Panc1 (cell line): ENCODE measurements around the gene NEB. TPM values are rescaled to one million over a fixed set of nuclear protein-coding genes. Genes with fewer than 3 reads are reported as not detected.

Experiments used
- ATAC-seq: fragments of 200-7000 bp; cut with Tn5 transposase; 2 replicates; pipeline ENCODE4 v1.9.1; 2020; ENCODE audit warnings: mild to moderate bottlenecking, moderate library complexity
- BruUV-seq: library from RNA; stranded (reverse); fragments of 400-500 nt; replicated peaks from 2 replicates; lab custom pipeline; 2021; lab: Mats Ljungman, UMichigan
- CTCF ChIA-PET: fragments of 300-600 bp; sonication (Branson Sonifier 250); formaldehyde crosslinking; loops from one replicate; lab custom pipeline; 2022; ENCODE audit warnings: antibody characterized with exemption; lab: Charles Lee
- POLR2A ChIA-PET: fragments of 300-600 bp; sonication (Branson Sonifier 250); formaldehyde crosslinking; loops from one replicate; lab custom pipeline; 2022; ENCODE audit warnings: antibody characterized with exemption; lab: Charles Lee
- DNase-seq: peaks from one replicate; pipeline ENCODE4 v3.0.0-alpha.2; 2010; ENCODE audit warnings: low read depth, low spot score
- H3K27ac ChIP-seq: 2 replicates; pipeline ENCODE4 v1.5.1; 2011; ENCODE audit warnings: mild to moderate bottlenecking, low read length, inconsistent platforms
- H3K27me3 ChIP-seq: fragments of 200-500 bp; sonication (Bioruptor generic); 2 replicates; pipeline ENCODE4 v1.6.0; 2014; ENCODE audit warnings: low read length, inconsistent platforms; ENCODE audit not compliant: control insufficient read depth, insufficient read depth
- H3K36me3 ChIP-seq: fragments of 200-500 bp; sonication (Bioruptor generic); 2 replicates; pipeline ENCODE4 v1.5.1; 2014; ENCODE audit warnings: inconsistent platforms, mild to moderate bottlenecking, low read length, moderate library complexity; ENCODE audit not compliant: control insufficient read depth, insufficient read depth
- H3K4me1 ChIP-seq: 2 replicates; pipeline ENCODE4 v1.5.1; 2011; ENCODE audit warnings: inconsistent platforms, mild to moderate bottlenecking, low read length, moderate library complexity; ENCODE audit not compliant: control insufficient read depth, insufficient read depth
- H3K4me3 ChIP-seq, 2 experiments: 2 replicates each; pipeline ENCODE4 v1.5.1; 2011 to 2012; ENCODE audit warnings: low read depth in 2 of 2, low read length in 2 of 2, mild to moderate bottlenecking in 2 of 2, inconsistent platforms in 1 of 2, moderate library complexity in 1 of 2
- H3K9me3 ChIP-seq: fragments of 200-500 bp; sonication (Bioruptor generic); 2 replicates; pipeline ENCODE4 v1.5.1; 2014; ENCODE audit warnings: low read depth, mild to moderate bottlenecking, inconsistent platforms, low read length, moderate library complexity; ENCODE audit not compliant: control insufficient read depth, insufficient read depth
- POLR2AphosphoS5 ChIP-seq: IDR thresholded peaks from 2 replicates; pipeline ENCODE4 v1.6.1; 2012; ENCODE audit warnings: mild to moderate bottlenecking, low read depth, low read length, moderate library complexity
- SIN3A ChIP-seq: IDR thresholded peaks from 2 replicates; pipeline ENCODE4 v1.6.1; 2012; ENCODE audit warnings: low read depth, mild to moderate bottlenecking, low read length, moderate library complexity, borderline replicate concordance; ENCODE audit not compliant: insufficient read depth
- TCF7L2 ChIP-seq: IDR thresholded peaks from 2 replicates; pipeline ENCODE4 v1.6.1; 2011; ENCODE audit warnings: mild to moderate bottlenecking, low read depth, low read length, inconsistent platforms
- in situ Hi-C: cut with HindIII; loops from 2 replicates; pipeline ENCODE4 v1.10.0; 2016; ENCODE audit warnings: low sequenced_read_pairs, low pct_unique_long_range_greater_than_20kb
- intact Hi-C: fragments of 100-400 bp; cut with micrococcal nuclease; formaldehyde crosslinking; loops from one replicate; pipeline ENCODE4 v1.10.0; 2022; ENCODE audit not compliant: unreplicated experiment
- total RNA-seq: library from RNA; stranded (reverse); gene quantifications from one replicate; pipeline ENCODE4 v1.2.1, GENCODE V29; 2021; ENCODE audit not compliant: unreplicated experiment
- TF ChIP-seq, protein P1 (sequence below): fragments of 450-650 bp; IDR thresholded peaks from 2 replicates; pipeline ENCODE4 v1.5.1; 2017; ENCODE audit warnings: mild to moderate bottlenecking
- TF ChIP-seq, protein P2 (sequence below), 2 experiments: IDR thresholded peaks; 2 replicates each; pipeline ENCODE4 v1.6.1; 2011 to 2012; ENCODE audit warnings: low read depth in 2 of 2, control low read depth in 1 of 2, low read length in 1 of 2, mild to moderate bottlenecking in 1 of 2, moderate library complexity in 1 of 2; ENCODE audit not compliant: insufficient read depth in 1 of 2

The NEB gene
- total RNA-seq, 1 experiment from 2014 or later: 0.10 TPM

DNA sequence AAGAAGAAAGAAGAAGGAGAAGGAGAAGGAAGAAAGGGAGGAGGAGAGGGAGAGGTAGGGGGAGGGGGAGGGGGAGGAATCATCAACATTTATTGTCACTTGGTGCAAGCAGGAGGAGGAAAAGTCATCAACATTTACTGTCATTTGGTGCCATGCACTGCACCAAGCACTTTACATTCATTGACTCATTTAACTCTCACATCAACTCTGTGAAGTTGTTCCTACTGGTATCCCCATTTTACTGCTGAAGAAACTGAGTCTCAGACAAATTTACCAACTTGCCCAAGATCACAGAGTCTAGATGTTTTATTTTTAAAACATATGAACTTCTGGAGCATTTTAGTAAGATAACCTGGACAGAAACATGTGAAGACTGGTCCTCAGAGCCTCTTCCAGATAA is 46.7 kb upstream of the NEB start:
- H3K27ac ChIP-seq: no peak overlapping the region
- intact Hi-C loops: no loop called here
- no peaks in the 10 kb centered on the region for H3K4me1 ChIP-seq
- no peaks in the 10 kb centered on the region for H3K27me3 ChIP-seq
- CTCF ChIA-PET: no interaction called here
- no peaks in the 10 kb centered on the region for H3K36me3 ChIP-seq
- no TSS peak for BruUV-seq
- ATAC-seq (no peak), DNase-seq (no peak)
- no peaks in the 10 kb centered on the region for H3K9me3 ChIP-seq
- TF ChIP-seq, protein P1, sequence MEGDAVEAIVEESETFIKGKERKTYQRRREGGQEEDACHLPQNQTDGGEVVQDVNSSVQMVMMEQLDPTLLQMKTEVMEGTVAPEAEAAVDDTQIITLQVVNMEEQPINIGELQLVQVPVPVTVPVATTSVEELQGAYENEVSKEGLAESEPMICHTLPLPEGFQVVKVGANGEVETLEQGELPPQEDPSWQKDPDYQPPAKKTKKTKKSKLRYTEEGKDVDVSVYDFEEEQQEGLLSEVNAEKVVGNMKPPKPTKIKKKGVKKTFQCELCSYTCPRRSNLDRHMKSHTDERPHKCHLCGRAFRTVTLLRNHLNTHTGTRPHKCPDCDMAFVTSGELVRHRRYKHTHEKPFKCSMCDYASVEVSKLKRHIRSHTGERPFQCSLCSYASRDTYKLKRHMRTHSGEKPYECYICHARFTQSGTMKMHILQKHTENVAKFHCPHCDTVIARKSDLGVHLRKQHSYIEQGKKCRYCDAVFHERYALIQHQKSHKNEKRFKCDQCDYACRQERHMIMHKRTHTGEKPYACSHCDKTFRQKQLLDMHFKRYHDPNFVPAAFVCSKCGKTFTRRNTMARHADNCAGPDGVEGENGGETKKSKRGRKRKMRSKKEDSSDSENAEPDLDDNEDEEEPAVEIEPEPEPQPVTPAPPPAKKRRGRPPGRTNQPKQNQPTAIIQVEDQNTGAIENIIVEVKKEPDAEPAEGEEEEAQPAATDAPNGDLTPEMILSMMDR: no peak
- TF ChIP-seq, protein P2, sequence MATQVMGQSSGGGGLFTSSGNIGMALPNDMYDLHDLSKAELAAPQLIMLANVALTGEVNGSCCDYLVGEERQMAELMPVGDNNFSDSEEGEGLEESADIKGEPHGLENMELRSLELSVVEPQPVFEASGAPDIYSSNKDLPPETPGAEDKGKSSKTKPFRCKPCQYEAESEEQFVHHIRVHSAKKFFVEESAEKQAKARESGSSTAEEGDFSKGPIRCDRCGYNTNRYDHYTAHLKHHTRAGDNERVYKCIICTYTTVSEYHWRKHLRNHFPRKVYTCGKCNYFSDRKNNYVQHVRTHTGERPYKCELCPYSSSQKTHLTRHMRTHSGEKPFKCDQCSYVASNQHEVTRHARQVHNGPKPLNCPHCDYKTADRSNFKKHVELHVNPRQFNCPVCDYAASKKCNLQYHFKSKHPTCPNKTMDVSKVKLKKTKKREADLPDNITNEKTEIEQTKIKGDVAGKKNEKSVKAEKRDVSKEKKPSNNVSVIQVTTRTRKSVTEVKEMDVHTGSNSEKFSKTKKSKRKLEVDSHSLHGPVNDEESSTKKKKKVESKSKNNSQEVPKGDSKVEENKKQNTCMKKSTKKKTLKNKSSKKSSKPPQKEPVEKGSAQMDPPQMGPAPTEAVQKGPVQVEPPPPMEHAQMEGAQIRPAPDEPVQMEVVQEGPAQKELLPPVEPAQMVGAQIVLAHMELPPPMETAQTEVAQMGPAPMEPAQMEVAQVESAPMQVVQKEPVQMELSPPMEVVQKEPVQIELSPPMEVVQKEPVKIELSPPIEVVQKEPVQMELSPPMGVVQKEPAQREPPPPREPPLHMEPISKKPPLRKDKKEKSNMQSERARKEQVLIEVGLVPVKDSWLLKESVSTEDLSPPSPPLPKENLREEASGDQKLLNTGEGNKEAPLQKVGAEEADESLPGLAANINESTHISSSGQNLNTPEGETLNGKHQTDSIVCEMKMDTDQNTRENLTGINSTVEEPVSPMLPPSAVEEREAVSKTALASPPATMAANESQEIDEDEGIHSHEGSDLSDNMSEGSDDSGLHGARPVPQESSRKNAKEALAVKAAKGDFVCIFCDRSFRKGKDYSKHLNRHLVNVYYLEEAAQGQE (IDR thresholded peaks at IDR 0.05; ENCODE audit: insufficient read depth in 1 of 2, low read depth in 2 of 2, low read length in 1 of 2): no peak
- no peak for TF ChIP-seq TCF7L2
- TF ChIP-seq POLR2AphosphoS5: no peak
- TF ChIP-seq SIN3A: no peak
- H3K4me3 ChIP-seq: no peak overlapping the region
- POLR2A ChIA-PET: no interaction called here
- in situ Hi-C loops: no loop called here

DNA sequence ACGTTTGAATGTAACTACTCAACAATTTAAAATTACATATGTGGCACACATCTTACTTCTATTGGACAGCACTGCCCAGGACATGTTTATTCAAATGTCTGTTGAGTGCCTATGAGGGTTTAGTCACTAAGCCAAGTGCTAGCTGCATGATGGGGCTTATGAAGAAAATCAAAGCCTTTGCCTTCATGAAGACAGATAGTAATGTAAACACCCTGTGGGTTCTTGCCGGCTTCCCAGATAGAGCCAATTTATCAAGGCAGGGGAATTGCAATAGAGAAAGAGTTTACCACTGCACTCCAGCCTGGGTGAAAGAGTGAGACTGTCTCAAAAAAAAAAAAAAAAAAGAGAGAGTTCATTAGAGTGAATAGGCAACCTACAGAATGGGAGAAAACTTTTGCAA is 43.7 kb upstream of the NEB start:
- CTCF ChIA-PET: interaction anchor here (0.6 kb wide), 1 partner anchor 206 kb away, joined by 4 read pairs; no protein-coding TSS in a partner anchor
- in situ Hi-C loops: no loop called here

More for the DNA sequence above, 43.7 kb upstream of the NEB start:
- Histone ChIP-seq H3K27me3 (no peaks in the 10 kb centered on the region), H3K36me3 (no peaks in the 10 kb centered on the region), H3K4me3 (no peak overlapping the region), H3K9me3 (no peaks in the 10 kb centered on the region), H3K4me1 (no peaks in the 10 kb centered on the region), H3K27ac (no peak overlapping the region)
- no peak for TF ChIP-seq POLR2AphosphoS5
- TF ChIP-seq, protein P2 (IDR thresholded peaks at IDR 0.05; ENCODE audit: insufficient read depth in 1 of 2, low read depth in 2 of 2, low read length in 1 of 2): no peak
- POLR2A ChIA-PET: no interaction called here
- ATAC-seq (no peak), DNase-seq (no peak)
- BruUV-seq: no TSS peak
- intact Hi-C loops: no loop called here
